Astrocyte (in vitro differentiated cells and primary cell): ENCODE data around the gene OR6K2. TPM values are rescaled to one million over a fixed set of nuclear protein-coding genes. Genes with fewer than 3 reads are reported as not detected.

ENCODE experiments used
- DNase-seq: peaks from one replicate; pipeline ENCODE4 v3.0.0-alpha.2; 2010; ENCODE audit warnings: low read depth
- FAIRE-seq: peaks from 2 replicates; lab custom pipeline; 2011; peaks lifted over from hg19 to GRCh38; lab: Jason Lieb, UNC
- H2AFZ ChIP-seq: 2 replicates; pipeline ENCODE4 v1.6.0; 2012; ENCODE audit warnings: low read depth, low read length, inconsistent platforms
- H3K27ac ChIP-seq: 2 replicates; pipeline ENCODE4 v1.5.1; 2011; ENCODE audit warnings: low read depth, low read length, inconsistent platforms
- H3K27me3 ChIP-seq: 2 replicates; pipeline ENCODE4 v1.6.0; 2011; ENCODE audit warnings: low read length, inconsistent platforms; ENCODE audit not compliant: insufficient read depth
- H3K36me3 ChIP-seq: 2 replicates; pipeline ENCODE4 v1.5.1; 2011; ENCODE audit warnings: low read length, inconsistent platforms; ENCODE audit not compliant: insufficient read depth
- H3K4me1 ChIP-seq: 2 replicates; pipeline ENCODE4 v1.5.1; 2011; ENCODE audit warnings: low read length, inconsistent platforms; ENCODE audit not compliant: insufficient read depth
- H3K4me2 ChIP-seq: 2 replicates; pipeline ENCODE4 v1.6.0; 2012; ENCODE audit warnings: low read length, inconsistent platforms
- H3K4me3 ChIP-seq: 2 replicates; pipeline ENCODE4 v1.5.1; 2011; ENCODE audit warnings: low read depth, mild to moderate bottlenecking, low read length, inconsistent platforms; ENCODE audit not compliant: insufficient read depth
- H3K79me2 ChIP-seq: 2 replicates; pipeline ENCODE4 v1.6.0; 2012; ENCODE audit warnings: mild to moderate bottlenecking, low read length, inconsistent platforms; ENCODE audit not compliant: insufficient read depth
- H3K9ac ChIP-seq: 2 replicates; pipeline ENCODE4 v1.6.0; 2012; ENCODE audit warnings: mild to moderate bottlenecking, low read length, inconsistent platforms
- H3K9me3 ChIP-seq: 2 replicates; pipeline ENCODE4 v1.5.1; 2012; ENCODE audit warnings: low read depth, mild to moderate bottlenecking, low read length, inconsistent platforms; ENCODE audit not compliant: insufficient read depth
- H4K20me1 ChIP-seq: 2 replicates; pipeline ENCODE4 v1.6.0; 2012; ENCODE audit warnings: low read length, inconsistent platforms; ENCODE audit not compliant: insufficient read depth
- H3K27ac Mint-ChIP-seq: one replicate; pipeline ENCODE4 v1.8.0; 2021; ENCODE audit warnings: mild to moderate bottlenecking, mixed read lengths; ENCODE audit not compliant: unreplicated experiment
- H3K27me3 Mint-ChIP-seq: one replicate; pipeline ENCODE4 v1.8.0; 2021; ENCODE audit warnings: low read depth, mixed read lengths; ENCODE audit not compliant: unreplicated experiment
- H3K36me3 Mint-ChIP-seq: one replicate; pipeline ENCODE4 v1.8.0; 2021; ENCODE audit warnings: low read depth, mixed read lengths; ENCODE audit not compliant: unreplicated experiment
- H3K4me1 Mint-ChIP-seq: one replicate; pipeline ENCODE4 v1.8.0; 2021; ENCODE audit warnings: low read depth, mixed read lengths; ENCODE audit not compliant: unreplicated experiment
- H3K4me3 Mint-ChIP-seq: one replicate; pipeline ENCODE4 v1.8.0; 2021; ENCODE audit warnings: mild to moderate bottlenecking, moderate library complexity, mixed read lengths; ENCODE audit not compliant: unreplicated experiment
- H3K9me3 Mint-ChIP-seq: one replicate; pipeline ENCODE4 v1.8.0; 2021; ENCODE audit warnings: mild to moderate bottlenecking, mixed read lengths; ENCODE audit not compliant: unreplicated experiment
- CTCF ChIP-seq: IDR thresholded peaks from 2 replicates; pipeline ENCODE4 v1.5.1; 2011; ENCODE audit warnings: low read depth, mild to moderate bottlenecking, inconsistent platforms, low read length, moderate library complexity; ENCODE audit not compliant: insufficient read depth
- EZH2 ChIP-seq: IDR thresholded peaks from 2 replicates; pipeline ENCODE4 v1.6.1; 2012; ENCODE audit warnings: mild to moderate bottlenecking, low read length, inconsistent platforms; ENCODE audit not compliant: insufficient read depth
- total RNA-seq: library from RNA; stranded (reverse); gene quantifications from 2 replicates; pipeline ENCODE4 v1.2.1, GENCODE V29; 2021

Gene OR6K2
- total RNA-seq, 1 donor from 2014 or later: not detected

- no peaks in the 10 kb centered on the region for H3K79me2 ChIP-seq
- TF ChIP-seq EZH2: no peak
- TF ChIP-seq CTCF: no peak
- H3K27me3 ChIP-seq: no peaks in the 10 kb centered on the region
- FAIRE-seq (no peak), DNase-seq (no peak)
- H3K4me3 Mint-ChIP-seq: no peak overlapping the region
- H3K27me3 Mint-ChIP-seq: no peaks in the 10 kb centered on the region
- H3K27ac ChIP-seq: no peak overlapping the region
- H3K4me3 ChIP-seq: no peak overlapping the region
- H2AFZ ChIP-seq: no peak overlapping the region
- H3K9me3 Mint-ChIP-seq: no peaks in the 10 kb centered on the region
- H3K4me2 ChIP-seq: no peak overlapping the region
- H3K4me1 ChIP-seq: no peaks in the 10 kb centered on the region
- no peaks in the 10 kb centered on the region for H4K20me1 ChIP-seq
- no peaks in the 10 kb centered on the region for H3K36me3 ChIP-seq
- no peaks in the 10 kb centered on the region for H3K4me1 Mint-ChIP-seq
- H3K36me3 Mint-ChIP-seq: no peaks in the 10 kb centered on the region
- no peak overlapping the region for H3K9ac ChIP-seq
- no peaks in the 10 kb centered on the region for H3K9me3 ChIP-seq
- no peak overlapping the region for H3K27ac Mint-ChIP-seq
Measured at GRCh38 chr1:158724442-158724841, 24.0 kb upstream of the OR6K2 start.

GRCh38 chr1:158720620-158721019 lies 20.2 kb upstream of the OR6K2 start, which contains the start of gene OR6K3:
TSS of gene OR6K3 (minus strand) at chr1:158720720. CDS start at chr1:158718115, 2,605 bp downstream.
- Histone ChIP-seq H2AFZ (no peak within 1 kb of the TSS), H3K9ac (no peak within 1 kb of the TSS), H3K79me2 (no peaks in the 10 kb centered on the region), H3K4me2 (no peak within 1 kb of the TSS), H3K4me1 (no peaks in the 10 kb centered on the region), H3K36me3 (no peaks in the 10 kb centered on the region), H3K27me3 (no peaks in the 10 kb centered on the region), H3K4me3 (no peak within 1 kb of the TSS), H4K20me1 (no peaks in the 10 kb centered on the region), H3K9me3 (no peaks in the 10 kb centered on the region), H3K27ac (no peak within 1 kb of the TSS)
- FAIRE-seq: no peak
- H3K4me3 Mint-ChIP-seq: no peak within 1 kb of the TSS
- no peak within 1 kb of the TSS for H3K27ac Mint-ChIP-seq
- DNase-seq: no peak
- TF ChIP-seq EZH2: no peak
- no peak for TF ChIP-seq CTCF
- no peaks in the 10 kb centered on the region for H3K4me1 Mint-ChIP-seq
- H3K9me3 Mint-ChIP-seq: no peaks in the 10 kb centered on the region
- H3K27me3 Mint-ChIP-seq: no peaks in the 10 kb centered on the region
- H3K36me3 Mint-ChIP-seq: no peaks in the 10 kb centered on the region

GRCh38 chr1:158719664-158720063 lies 19.2 kb upstream of the OR6K2 start:
- no peaks in the 10 kb centered on the region for H3K79me2 ChIP-seq
- DNase-seq (no peak), FAIRE-seq (no peak)
- H3K36me3 Mint-ChIP-seq: no peaks in the 10 kb centered on the region
- H3K27me3 ChIP-seq: no peaks in the 10 kb centered on the region
- no peak overlapping the region for H3K4me3 ChIP-seq
- no peaks in the 10 kb centered on the region for H3K36me3 ChIP-seq
- H3K9me3 Mint-ChIP-seq: no peaks in the 10 kb centered on the region
- no peak for TF ChIP-seq EZH2
- no peak for TF ChIP-seq CTCF
- H3K27ac Mint-ChIP-seq: no peak overlapping the region
- H3K4me3 Mint-ChIP-seq: no peak overlapping the region
- no peaks in the 10 kb centered on the region for H3K4me1 Mint-ChIP-seq
- no peak overlapping the region for H3K9ac ChIP-seq
- H2AFZ ChIP-seq: no peak overlapping the region
- no peaks in the 10 kb centered on the region for H3K9me3 ChIP-seq
- no peaks in the 10 kb centered on the region for H3K27me3 Mint-ChIP-seq
- H3K4me1 ChIP-seq: no peaks in the 10 kb centered on the region
- no peaks in the 10 kb centered on the region for H4K20me1 ChIP-seq
- H3K4me2 ChIP-seq: no peak overlapping the region
- H3K27ac ChIP-seq: no peak overlapping the region
